ENCODE results near the gene GGCX. TPM values are rescaled to one million over a fixed set of nuclear protein-coding genes. Genes with fewer than 3 reads are reported as not detected.

Gene GGCX
- total and polyA plus RNA-seq, 2 of the 13 experiments (the other 11 are each of a cell fraction or from before 2014, with no cell fraction given): 72.5 to 103 TPM

DNA sequence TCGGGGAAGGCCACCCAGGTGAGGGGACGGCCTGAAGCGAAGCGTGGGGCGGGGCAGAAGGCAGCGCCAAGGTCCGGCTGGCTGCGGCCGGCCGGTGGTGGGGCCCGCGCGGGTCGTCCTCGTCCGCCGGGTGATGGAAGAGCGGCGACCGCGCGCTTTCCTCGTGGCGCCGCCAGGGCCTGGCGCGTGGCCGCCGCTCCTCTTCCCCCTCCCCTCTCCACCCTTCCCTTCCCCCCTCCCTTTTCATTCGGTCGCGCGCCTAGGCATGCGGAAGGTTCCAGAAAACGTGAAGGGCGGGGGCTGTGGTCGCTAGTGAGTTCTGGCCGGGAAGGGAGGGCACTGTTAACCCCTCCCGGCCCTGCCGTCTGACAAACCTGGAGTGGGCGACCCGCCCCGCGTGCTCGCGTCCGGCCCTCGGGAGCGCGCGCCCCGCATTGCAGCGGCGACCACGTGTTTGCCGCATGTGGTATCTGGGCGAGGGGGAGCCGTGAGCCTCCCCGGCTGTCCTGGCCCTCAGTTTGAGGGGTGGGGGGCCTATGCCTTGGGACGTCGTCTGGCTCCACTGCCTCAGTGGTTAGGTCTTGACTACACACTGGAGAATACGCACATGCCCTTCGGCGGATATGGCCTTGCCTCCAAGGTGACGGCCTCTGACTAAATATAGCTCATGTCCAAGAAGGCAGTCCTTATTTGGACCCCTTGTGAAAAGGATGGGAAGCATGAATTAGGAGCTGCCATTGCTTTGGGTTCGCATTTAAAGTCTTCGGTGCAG lies 21.7 kb downstream of the GGCX start (continued):
- no peak for TF ChIP-seq CCAR2 (optimal IDR thresholded peaks at IDR 0.05; ENCODE audit: low read depth, low read length)
- TF ChIP-seq ZNF776 (CRISPR knock-in tag; IDR thresholded peaks at IDR 0.05): peak; percentile 68; the same call in 1 of the 2 replicates
- no peak for TF ChIP-seq MBD4 (IDR thresholded peaks at IDR 0.05; ENCODE audit: borderline replicate concordance, low read length)
- no peak; the same call in 1 of the 2 replicates for TF ChIP-seq ZNF607 (CRISPR knock-in tag; IDR thresholded peaks at IDR 0.05; ENCODE audit: borderline replicate concordance)
- no peak for TF ChIP-seq FOSL2 (CRISPR knock-in tag; IDR thresholded peaks at IDR 0.05)
- TF ChIP-seq PHB2 (IDR thresholded peaks at IDR 0.05; ENCODE audit: partially characterized antibody): no peak
- peak; percentile 60 for TF ChIP-seq ZFP36L1 (CRISPR knock-in tag; IDR thresholded peaks at IDR 0.05)
- no peak for TF ChIP-seq MAFK (conservative IDR thresholded peaks at IDR 0.05 in 1 of 2, IDR thresholded peaks at IDR 0.05 in 1 of 2; ENCODE audit: low read length in 2 of 2)
- TF ChIP-seq ARNT2 (CRISPR knock-in tag; IDR thresholded peaks at IDR 0.05; ENCODE audit: low read depth): peak; percentile 84
- TF ChIP-seq GATAD2A (CRISPR knock-in tag; IDR thresholded peaks at IDR 0.05): no peak
- TF ChIP-seq ZNF317 (CRISPR knock-in tag; IDR thresholded peaks at IDR 0.05): peak; percentile 87
- TF ChIP-seq SPEN (CRISPR knock-in tag; IDR thresholded peaks at IDR 0.05; ENCODE audit: low read depth): 0 out of 2 replicates have a peak, but pooled peaks have one; percentile 32
- TF ChIP-seq, protein P1, sequence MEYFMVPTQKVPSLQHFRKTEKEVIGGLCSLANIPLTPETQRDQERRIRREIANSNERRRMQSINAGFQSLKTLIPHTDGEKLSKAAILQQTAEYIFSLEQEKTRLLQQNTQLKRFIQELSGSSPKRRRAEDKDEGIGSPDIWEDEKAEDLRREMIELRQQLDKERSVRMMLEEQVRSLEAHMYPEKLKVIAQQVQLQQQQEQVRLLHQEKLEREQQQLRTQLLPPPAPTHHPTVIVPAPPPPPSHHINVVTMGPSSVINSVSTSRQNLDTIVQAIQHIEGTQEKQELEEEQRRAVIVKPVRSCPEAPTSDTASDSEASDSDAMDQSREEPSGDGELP (IDR thresholded peaks at IDR 0.05; ENCODE audit: borderline replicate concordance, low read depth): no peak
- TF ChIP-seq, protein P2, sequence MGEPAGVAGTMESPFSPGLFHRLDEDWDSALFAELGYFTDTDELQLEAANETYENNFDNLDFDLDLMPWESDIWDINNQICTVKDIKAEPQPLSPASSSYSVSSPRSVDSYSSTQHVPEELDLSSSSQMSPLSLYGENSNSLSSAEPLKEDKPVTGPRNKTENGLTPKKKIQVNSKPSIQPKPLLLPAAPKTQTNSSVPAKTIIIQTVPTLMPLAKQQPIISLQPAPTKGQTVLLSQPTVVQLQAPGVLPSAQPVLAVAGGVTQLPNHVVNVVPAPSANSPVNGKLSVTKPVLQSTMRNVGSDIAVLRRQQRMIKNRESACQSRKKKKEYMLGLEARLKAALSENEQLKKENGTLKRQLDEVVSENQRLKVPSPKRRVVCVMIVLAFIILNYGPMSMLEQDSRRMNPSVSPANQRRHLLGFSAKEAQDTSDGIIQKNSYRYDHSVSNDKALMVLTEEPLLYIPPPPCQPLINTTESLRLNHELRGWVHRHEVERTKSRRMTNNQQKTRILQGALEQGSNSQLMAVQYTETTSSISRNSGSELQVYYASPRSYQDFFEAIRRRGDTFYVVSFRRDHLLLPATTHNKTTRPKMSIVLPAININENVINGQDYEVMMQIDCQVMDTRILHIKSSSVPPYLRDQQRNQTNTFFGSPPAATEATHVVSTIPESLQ (CRISPR knock-in tag; conservative IDR thresholded peaks at IDR 0.05): 0 out of 2 replicates have a peak, but pooled peaks have one; percentile 15
- TF ChIP-seq ZNF552 (CRISPR knock-in tag; IDR thresholded peaks at IDR 0.05; ENCODE audit: borderline replicate concordance): peak; percentile 69
- TF ChIP-seq MAZ (IDR thresholded peaks at IDR 0.05; ENCODE audit: borderline replicate concordance, low read depth, low read length): no peak; the same call in 1 of the 2 replicates
- TF ChIP-seq MAZ (CRISPR knock-in tag; IDR thresholded peaks at IDR 0.05; ENCODE audit: low read depth): peak; percentile 88
- 0 out of 2 replicates have a peak, but pooled peaks have one; percentile 28 for TF ChIP-seq ZNF264 (CRISPR knock-in tag; IDR thresholded peaks at IDR 0.05)
- no peak for TF ChIP-seq NFATC3 (CRISPR knock-in tag; IDR thresholded peaks at IDR 0.05)
- TF ChIP-seq ISX (CRISPR knock-in tag; conservative IDR thresholded peaks at IDR 0.05): no peak; the same call in 1 of the 2 replicates
- TF ChIP-seq, protein P3, sequence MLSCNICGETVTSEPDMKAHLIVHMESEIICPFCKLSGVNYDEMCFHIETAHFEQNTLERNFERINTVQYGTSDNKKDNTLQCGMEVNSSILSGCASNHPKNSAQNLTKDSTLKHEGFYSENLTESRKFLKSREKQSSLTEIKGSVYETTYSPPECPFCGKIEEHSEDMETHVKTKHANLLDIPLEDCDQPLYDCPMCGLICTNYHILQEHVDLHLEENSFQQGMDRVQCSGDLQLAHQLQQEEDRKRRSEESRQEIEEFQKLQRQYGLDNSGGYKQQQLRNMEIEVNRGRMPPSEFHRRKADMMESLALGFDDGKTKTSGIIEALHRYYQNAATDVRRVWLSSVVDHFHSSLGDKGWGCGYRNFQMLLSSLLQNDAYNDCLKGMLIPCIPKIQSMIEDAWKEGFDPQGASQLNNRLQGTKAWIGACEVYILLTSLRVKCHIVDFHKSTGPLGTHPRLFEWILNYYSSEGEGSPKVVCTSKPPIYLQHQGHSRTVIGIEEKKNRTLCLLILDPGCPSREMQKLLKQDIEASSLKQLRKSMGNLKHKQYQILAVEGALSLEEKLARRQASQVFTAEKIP (CRISPR knock-in tag; IDR thresholded peaks at IDR 0.05; ENCODE audit: borderline replicate concordance): no peak
- TF ChIP-seq RAD21 (CRISPR knock-in tag; IDR thresholded peaks at IDR 0.05): no peak; the same call in 1 of the 2 replicates
- TF ChIP-seq ZNF180 (CRISPR knock-in tag; IDR thresholded peaks at IDR 0.05; ENCODE audit: borderline replicate concordance, low read depth): no peak
- TF ChIP-seq ZNF737 (CRISPR knock-in tag; IDR thresholded peaks at IDR 0.05; ENCODE audit: borderline replicate concordance): peak; percentile 50; the same call in 1 of the 2 replicates
- peak; percentile 73; the same call in 1 of the 2 replicates for TF ChIP-seq KDM5A (IDR thresholded peaks at IDR 0.05; ENCODE audit: borderline replicate concordance, low read length)

All from HepG2 (cell line).